Colonic mucosa (tissue), 4 donors: Measurements from ENCODE around the gene IRS2. TPM values are rescaled to one million over a fixed set of nuclear protein-coding genes. Genes with fewer than 3 reads are reported as not detected.
"Not testable (repeated sequence)": the region's sequence is repeated elsewhere in the genome, so short reads cannot be mapped to it uniquely, and the experiment has no call there.

ENCODE experiments used
- DNase-seq: peaks from one replicate; pipeline ENCODE4 v3.0.0-alpha.2; 2020
- H3K27ac ChIP-seq: fragments of 200-600 bp; one replicate; pipeline ENCODE4 v1.8.0; 2021
- H3K27me3 ChIP-seq: fragments of 200-600 bp; one replicate; pipeline ENCODE4 v1.8.0; 2021
- H3K36me3 ChIP-seq: fragments of 200-600 bp; one replicate; pipeline ENCODE4 v1.8.0; 2021
- H3K4me1 ChIP-seq: fragments of 200-600 bp; one replicate; pipeline ENCODE4 v1.8.0; 2021; ENCODE audit warnings: mild to moderate bottlenecking
- H3K4me3 ChIP-seq: fragments of 200-600 bp; one replicate; pipeline ENCODE4 v1.8.0; 2021
- H3K9ac ChIP-seq, 2 donors: one replicate each; pipeline ENCODE4 v1.7.0; 2013; ENCODE audit warnings: control low read depth in 2 of 2, low read depth in 2 of 2, low read length in 2 of 2
- H3K9me3 ChIP-seq: fragments of 200-600 bp; one replicate; pipeline ENCODE4 v1.8.0; 2021
- CTCF ChIP-seq: fragments of 200-600 bp; IDR thresholded peaks from one replicate; pipeline ENCODE4 v1.8.0; 2022; ENCODE audit warnings: antibody characterized with exemption, mild to moderate bottlenecking
- intact Hi-C: fragments of 100-400 bp; cut with DNase I; formaldehyde crosslinking; loops from one replicate; pipeline ENCODE4 v1.14.1; 2022
- total RNA-seq, 2 donors: library from RNA; stranded (reverse); fragmentation: NEBNext Ultra II Directional in 1 of 2; extraction: Animal tissue kit (Norgen Biotek cat#: 25700) in 1 of 2; gene quantifications; one replicate each; pipeline ENCODE4 v1.2.1, GENCODE V29; 2021
- donor health status: healthy.
- donor health status: DM: no; HTN: no; CAD: no.
- donor health status: DM: no; HTN: no; CAD: no.

Gene IRS2
- total RNA-seq, 2 donors from 2014 or later = 6.7 to 23.0 TPM

GRCh38 chr13:109737606-109738005, 48.8 kb downstream of the IRS2 start:
- DNase-seq = no peak
- H3K9ac ChIP-seq = no peak overlapping the region
- no peak overlapping the region for H3K4me3 ChIP-seq
- no peak overlapping the region for H3K27ac ChIP-seq
- H3K9me3 ChIP-seq = no peaks in the 10 kb centered on the region
- H3K4me1 ChIP-seq = no peaks in the 10 kb centered on the region
- no peaks in the 10 kb centered on the region for H3K36me3 ChIP-seq
- intact Hi-C loops = no loop called here
- no peak for TF ChIP-seq CTCF
- H3K27me3 ChIP-seq = no peaks in the 10 kb centered on the region

- H3K36me3 ChIP-seq = no peaks in the 10 kb centered on the region
- no peak for TF ChIP-seq CTCF
- no peak for DNase-seq
- intact Hi-C loops = no loop called here
- no peak overlapping the region for H3K4me3 ChIP-seq
- no peaks in the 10 kb centered on the region for H3K4me1 ChIP-seq
- no peak overlapping the region for H3K27ac ChIP-seq
- H3K27me3 ChIP-seq = no peaks in the 10 kb centered on the region
- H3K9me3 ChIP-seq = no peaks in the 10 kb centered on the region
- no peak overlapping the region for H3K9ac ChIP-seq
Observed at GRCh38 chr13:109737046-109737573, 49.3 kb downstream of the IRS2 start.

GRCh38 chr13:109735436-109735966, 50.9 kb downstream of the IRS2 start:
- H3K27me3 ChIP-seq = no peaks in the 10 kb centered on the region
- H3K4me1 ChIP-seq = no peaks in the 10 kb centered on the region
- no peak for DNase-seq
- no peak overlapping the region for H3K4me3 ChIP-seq
- no peak overlapping the region for H3K9ac ChIP-seq
- intact Hi-C loops = no loop called here
- no peaks in the 10 kb centered on the region for H3K9me3 ChIP-seq
- no peaks in the 10 kb centered on the region for H3K36me3 ChIP-seq
- TF ChIP-seq CTCF = no peak
- H3K27ac ChIP-seq = no peak overlapping the region

GRCh38 chr13:109734002-109734785, 52.2 kb downstream of the IRS2 start:
- no peaks in the 10 kb centered on the region for H3K27me3 ChIP-seq
- no peak for TF ChIP-seq CTCF
- no peaks in the 10 kb centered on the region for H3K4me1 ChIP-seq
- H3K27ac ChIP-seq = no peak overlapping the region
- no peaks in the 10 kb centered on the region for H3K9me3 ChIP-seq
- H3K36me3 ChIP-seq = no peaks in the 10 kb centered on the region
- intact Hi-C loops = no loop called here
- no peak for DNase-seq
- H3K9ac ChIP-seq = no peak overlapping the region
- H3K4me3 ChIP-seq = no peak overlapping the region

GRCh38 chr13:109733550-109733949, 52.8 kb downstream of the IRS2 start:
- no peak for DNase-seq
- intact Hi-C loops = no loop called here
- Histone ChIP-seq H3K4me3 (no peak overlapping the region), H3K36me3 (no peaks in the 10 kb centered on the region), H3K27me3 (no peaks in the 10 kb centered on the region), H3K9me3 (no peaks in the 10 kb centered on the region), H3K9ac (no peak overlapping the region), H3K27ac (no peak overlapping the region), H3K4me1 (no peaks in the 10 kb centered on the region)
- no peak for TF ChIP-seq CTCF

GRCh38 chr13:109732470-109733170, 53.8 kb downstream of the IRS2 start:
- H3K9me3 ChIP-seq, H3K27ac ChIP-seq, H3K36me3 ChIP-seq, DNase-seq, H3K27me3 ChIP-seq, H3K4me1 ChIP-seq, H3K9ac ChIP-seq, intact Hi-C loops, H3K4me3 ChIP-seq: not testable (repeated sequence)
